Adrenal gland (tissue), 5 donors: ENCODE measurements around the gene RAD9B.

ENCODE experiments used
- CTCF ChIP-seq, 6 experiments: fragments of 450-650 bp in 4 of 6; fragments of 200-600 bp in 2 of 6; sonication (generic) in 1 of 6; IDR thresholded peaks; 1 replicate in 5 of 6; 2 replicates in 1 of 6; pipeline versions ENCODE4 v1.5.1 to v1.8.0; 2016 to 2021; ENCODE audit warnings: antibody characterized with exemption in 6 of 6, mild to moderate bottlenecking in 2 of 6, moderate library complexity in 1 of 6
- POLR2A ChIP-seq, 2 donors: fragments of 450-650 bp; IDR thresholded peaks; one replicate each; pipeline ENCODE4 v1.6.1; 2017; ENCODE audit warnings: antibody characterized with exemption in 2 of 2, mild to moderate bottlenecking in 2 of 2, moderate library complexity in 1 of 2
- donor health status: DM: no; HTN: no; CAD: no.

DNA sequence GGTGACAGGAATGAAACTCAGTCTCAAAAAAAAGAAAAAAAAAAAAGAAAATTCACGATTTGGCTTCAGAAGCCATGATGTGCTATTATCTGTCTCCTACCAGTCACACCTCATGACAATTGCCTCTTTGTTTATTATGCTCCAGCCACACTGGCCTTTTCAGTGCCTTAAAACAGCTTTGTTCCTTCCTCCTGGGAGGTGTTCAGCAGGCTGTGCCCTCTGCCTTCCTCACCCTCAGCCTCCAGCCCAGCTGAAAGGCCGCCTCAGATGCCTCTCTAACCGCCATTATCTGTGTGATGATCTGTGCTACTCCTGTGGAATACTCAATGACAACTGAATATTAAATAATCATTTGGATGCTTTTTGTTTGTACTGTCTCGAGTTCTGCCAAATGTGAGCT lies 43.4 kb upstream of the RAD9B start:
- TF ChIP-seq CTCF (IDR thresholded peaks at IDR 0.05): no peak
- TF ChIP-seq POLR2A (IDR thresholded peaks at IDR 0.05): no peak
